Measurements from ENCODE around the gene BEX5. TPM values are rescaled to one million over a fixed set of nuclear protein-coding genes. Genes with fewer than 3 reads are reported as not detected.

Gene BEX5
- total RNA-seq, result 1 to 10 TPM in 2 of 3 donors, under 1 TPM in 1; 0.75 to 2.5 (median 1.8) TPM
- total RNA-seq (2013), result 5.7 TPM

- peak within 1 kb of the TSS; percentile 97 for H3K4me3 Mint-ChIP-seq
- Histone ChIP-seq H3K4me1 (ENCODE audit: control insufficient read depth, insufficient read depth, low read length) (peaks cover 5% of the 10 kb centered on the region), H3K27ac (ENCODE audit: low read length) (peak within 1 kb of the TSS; percentile 52), H3K4me3 (ENCODE audit: low read length) (peak within 1 kb of the TSS; percentile 53), H3K9me3 (ENCODE audit: control insufficient read depth, insufficient read depth, low read length) (no peaks in the 10 kb centered on the region), H3K36me3 (ENCODE audit: control insufficient read depth, insufficient read depth, low read length) (no peaks in the 10 kb centered on the region), H3K27me3 (ENCODE audit: control insufficient read depth, insufficient read depth, low read length) (no peaks in the 10 kb centered on the region)
- peak within 1 kb of the TSS; percentile 81 to 90 for H3K27ac Mint-ChIP-seq
- DNase-seq (peak in 1 of 2 donors; percentile 80), ATAC-seq (peak; percentile 91 to 97 (median 96))
- H3K4me1 Mint-ChIP-seq, result peaks cover 19 to 23% of the 10 kb centered on the region in 2 donors
- no peaks in the 10 kb centered on the region for H3K36me3 Mint-ChIP-seq
- peaks cover 12 to 32% of the 10 kb centered on the region in 2 donors for H3K27me3 Mint-ChIP-seq (ENCODE audit: low read depth in 2 of 2)
- TF ChIP-seq CTCF (IDR thresholded peaks at IDR 0.05), result no peak
- intact Hi-C loops (cut with micrococcal nuclease), result no loop called here
- 0% methylated on average over 12 of the region's 15 CpGs for WGBS (ENCODE audit: insufficient coverage)
- H3K9me3 Mint-ChIP-seq, result no peaks in the 10 kb centered on the region
These were observed at the start of gene BEX5 for GRCh38 chrX:102155806-102156179. Gene BEX5 (minus strand): TSS chrX:102155977. CDS start chrX:102154265, 1,712 bp downstream.

GRCh38 chrX:102185967-102186720 is 30.4 kb upstream of the BEX5 start:
- no peak for TF ChIP-seq CTCF (IDR thresholded peaks at IDR 0.05)
- intact Hi-C loops (cut with micrococcal nuclease), result no loop called here
- Histone ChIP-seq H3K27me3 (ENCODE audit: control insufficient read depth, insufficient read depth, low read length) (no peaks in the 10 kb centered on the region), H3K27ac (ENCODE audit: low read length) (no peak overlapping the region), H3K4me1 (ENCODE audit: control insufficient read depth, insufficient read depth, low read length) (no peaks in the 10 kb centered on the region), H3K36me3 (ENCODE audit: control insufficient read depth, insufficient read depth, low read length) (no peaks in the 10 kb centered on the region), H3K4me3 (ENCODE audit: low read length) (no peak overlapping the region), H3K9me3 (ENCODE audit: control insufficient read depth, insufficient read depth, low read length) (no peaks in the 10 kb centered on the region)
- DNase-seq, result no peak
- H3K27ac Mint-ChIP-seq, result no peak overlapping the region
- no peaks in the 10 kb centered on the region for H3K4me1 Mint-ChIP-seq
- no peaks in the 10 kb centered on the region for H3K36me3 Mint-ChIP-seq
- H3K27me3 Mint-ChIP-seq (ENCODE audit: low read depth in 2 of 2), result peaks cover 0 to 12% of the 10 kb centered on the region in 2 donors
- H3K9me3 Mint-ChIP-seq, result peaks cover 4% of the 10 kb centered on the region in 2 donors
- 85% methylated on average over 6 of the region's 7 CpGs for WGBS (ENCODE audit: insufficient coverage)
- ATAC-seq, result no peak
- no peak overlapping the region for H3K4me3 Mint-ChIP-seq

GRCh38 chrX:102154900-102155805 is 624 bp downstream of the BEX5 start:
- Histone ChIP-seq H3K36me3 (ENCODE audit: control insufficient read depth, insufficient read depth, low read length) (no peaks in the 10 kb centered on the region), H3K27ac (ENCODE audit: low read length) (peak overlapping the region; percentile 52), H3K4me3 (ENCODE audit: low read length) (peak overlapping the region; percentile 53), H3K4me1 (ENCODE audit: control insufficient read depth, insufficient read depth, low read length) (peaks cover 5% of the 10 kb centered on the region), H3K27me3 (ENCODE audit: control insufficient read depth, insufficient read depth, low read length) (no peaks in the 10 kb centered on the region), H3K9me3 (ENCODE audit: control insufficient read depth, insufficient read depth, low read length) (no peaks in the 10 kb centered on the region)
- ATAC-seq (peak; percentile 19 to 47 (median 41)), DNase-seq (peak in 1 of 2 donors; percentile 49)
- intact Hi-C loops (cut with micrococcal nuclease), result no loop called here
- peak overlapping the region; percentile 81 to 90 for H3K27ac Mint-ChIP-seq
- peaks cover 19 to 23% of the 10 kb centered on the region in 2 donors for H3K4me1 Mint-ChIP-seq
- peak overlapping the region; percentile 97 for H3K4me3 Mint-ChIP-seq
- no peaks in the 10 kb centered on the region for H3K36me3 Mint-ChIP-seq
- 3% methylated on average over 15 of the region's 32 CpGs for WGBS (ENCODE audit: insufficient coverage)
- no peaks in the 10 kb centered on the region for H3K9me3 Mint-ChIP-seq
- TF ChIP-seq CTCF (IDR thresholded peaks at IDR 0.05), result no peak
- H3K27me3 Mint-ChIP-seq (ENCODE audit: low read depth in 2 of 2), result peaks cover 11 to 32% of the 10 kb centered on the region in 2 donors

Measured in natural killer cell (primary cell).